H1 (cell line): Measurements from ENCODE around the gene IL20RB.

Experiments used
- BCL11A ChIP-seq, 2 experiments: IDR thresholded peaks; one replicate each; pipeline ENCODE4 v1.6.1; 2011; ENCODE audit warnings: low read depth in 2 of 2, low read length in 2 of 2, mild to moderate bottlenecking in 2 of 2
- CEBPB ChIP-seq: IDR thresholded peaks from 2 replicates; pipeline ENCODE4 v1.6.1; 2012; ENCODE audit warnings: low read depth, low read length
- EGR1 ChIP-seq: IDR thresholded peaks from 2 replicates; pipeline ENCODE4 v1.6.1; 2011; ENCODE audit warnings: low read depth, low read length, borderline replicate concordance
- GTF2F1 ChIP-seq: IDR thresholded peaks from 2 replicates; pipeline ENCODE4 v1.6.1; 2012; ENCODE audit warnings: low read depth, low read length, improper control_type of control experiment, borderline replicate concordance
- KDM1A ChIP-seq: fragments of 200-600, 300-600 bp; sonication (generic); IDR thresholded peaks from 2 replicates; pipeline ENCODE4 v1.7.1; 2016; ENCODE audit warnings: mild to moderate bottlenecking, low read length, borderline replicate concordance
- POLR2A ChIP-seq, 2 experiments: IDR thresholded peaks; 1 replicate in 1 of 2; 2 replicates in 1 of 2; pipeline ENCODE4 v1.6.1; 2011; ENCODE audit warnings: low read depth in 2 of 2, low read length in 2 of 2, mild to moderate bottlenecking in 2 of 2; ENCODE audit errors: control extremely low read depth in 1 of 2
- POLR2AphosphoS5 ChIP-seq: IDR thresholded peaks from 2 replicates; pipeline ENCODE4 v1.6.1; 2011; ENCODE audit warnings: low read depth, low read length
- SIN3A ChIP-seq, 2 experiments: IDR thresholded peaks in 1 of 2; conservative IDR thresholded peaks in 1 of 2; 2 replicates each; pipeline ENCODE4 v1.6.1; 2011 to 2012; ENCODE audit warnings: low read length in 2 of 2, improper control_type of control experiment in 1 of 2, low read depth in 1 of 2, mild to moderate bottlenecking in 1 of 2
- TAF7 ChIP-seq: optimal IDR thresholded peaks from 2 replicates; pipeline ENCODE3; 2011; ENCODE audit warnings: low read depth, mild to moderate bottlenecking, inconsistent platforms, low read length, moderate library complexity, borderline replicate concordance
- TEAD4 ChIP-seq: IDR thresholded peaks from 2 replicates; pipeline ENCODE4 v1.6.1; 2012; ENCODE audit warnings: low read depth, low read length, inconsistent platforms, mixed read lengths
- TF ChIP-seq, protein P1 (sequence below), 3 experiments: IDR thresholded peaks; 1 replicate in 2 of 3; 2 replicates in 1 of 3; pipeline versions ENCODE4 v1.5.1 to v1.6.1; 2011; ENCODE audit warnings: low read length in 3 of 3, mild to moderate bottlenecking in 3 of 3, inconsistent platforms in 2 of 3, low read depth in 1 of 3, moderate library complexity in 1 of 3; ENCODE audit not compliant: insufficient read depth in 1 of 3; ENCODE audit errors: control extremely low read depth in 1 of 3
- TF ChIP-seq, protein P2 (sequence below): IDR thresholded peaks from 2 replicates; pipeline ENCODE4 v1.6.1; 2012; ENCODE audit warnings: inconsistent platforms

DNA sequence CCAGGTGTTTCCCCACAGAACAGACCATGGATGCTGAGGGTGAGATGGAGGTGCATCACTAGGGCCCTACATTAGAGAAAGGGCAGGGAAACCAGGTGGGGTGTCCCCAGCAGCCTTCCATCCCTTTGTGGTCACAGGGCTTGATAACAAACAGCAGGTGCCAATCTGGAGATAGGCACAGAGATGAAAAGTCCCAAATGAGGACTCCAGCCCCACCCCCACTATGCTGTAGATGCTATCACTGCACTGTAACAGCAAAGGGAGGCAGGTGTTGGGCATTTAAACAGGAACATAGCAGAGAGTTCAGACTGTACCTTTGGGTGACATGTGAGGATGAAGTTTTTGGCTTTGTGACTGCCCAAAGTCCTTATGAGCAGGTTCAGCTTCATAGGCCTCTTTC lies 21.4 kb downstream of the IL20RB start:
- TF ChIP-seq, protein P1, sequence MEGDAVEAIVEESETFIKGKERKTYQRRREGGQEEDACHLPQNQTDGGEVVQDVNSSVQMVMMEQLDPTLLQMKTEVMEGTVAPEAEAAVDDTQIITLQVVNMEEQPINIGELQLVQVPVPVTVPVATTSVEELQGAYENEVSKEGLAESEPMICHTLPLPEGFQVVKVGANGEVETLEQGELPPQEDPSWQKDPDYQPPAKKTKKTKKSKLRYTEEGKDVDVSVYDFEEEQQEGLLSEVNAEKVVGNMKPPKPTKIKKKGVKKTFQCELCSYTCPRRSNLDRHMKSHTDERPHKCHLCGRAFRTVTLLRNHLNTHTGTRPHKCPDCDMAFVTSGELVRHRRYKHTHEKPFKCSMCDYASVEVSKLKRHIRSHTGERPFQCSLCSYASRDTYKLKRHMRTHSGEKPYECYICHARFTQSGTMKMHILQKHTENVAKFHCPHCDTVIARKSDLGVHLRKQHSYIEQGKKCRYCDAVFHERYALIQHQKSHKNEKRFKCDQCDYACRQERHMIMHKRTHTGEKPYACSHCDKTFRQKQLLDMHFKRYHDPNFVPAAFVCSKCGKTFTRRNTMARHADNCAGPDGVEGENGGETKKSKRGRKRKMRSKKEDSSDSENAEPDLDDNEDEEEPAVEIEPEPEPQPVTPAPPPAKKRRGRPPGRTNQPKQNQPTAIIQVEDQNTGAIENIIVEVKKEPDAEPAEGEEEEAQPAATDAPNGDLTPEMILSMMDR (IDR thresholded peaks at IDR 0.05; ENCODE audit: control extremely low read depth in 1 of 3, insufficient read depth in 1 of 3, low read depth in 1 of 3, low read length in 3 of 3), result no peak
- TF ChIP-seq CEBPB (no peak), BCL11A (IDR thresholded peaks at IDR 0.05; ENCODE audit: low read depth in 2 of 2, low read length in 2 of 2) (no peak), POLR2AphosphoS5 (no peak), SIN3A (conservative IDR thresholded peaks at IDR 0.05 in 1 of 2, IDR thresholded peaks at IDR 0.05 in 1 of 2; ENCODE audit: low read depth in 1 of 2, low read length in 2 of 2) (no peak), KDM1A (no peak), POLR2A (IDR thresholded peaks at IDR 0.05; ENCODE audit: control extremely low read depth in 1 of 2, low read depth in 2 of 2, low read length in 2 of 2) (no peak), TEAD4 (no peak), TAF7 (no peak), EGR1 (no peak), GTF2F1 (no peak)
- TF ChIP-seq, protein P2, sequence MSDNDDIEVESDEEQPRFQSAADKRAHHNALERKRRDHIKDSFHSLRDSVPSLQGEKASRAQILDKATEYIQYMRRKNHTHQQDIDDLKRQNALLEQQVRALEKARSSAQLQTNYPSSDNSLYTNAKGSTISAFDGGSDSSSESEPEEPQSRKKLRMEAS, result no peak
